Chondrocyte (in vitro differentiated cells): Measurements from ENCODE around the gene GABRR1. TPM values are rescaled to one million over a fixed set of nuclear protein-coding genes. Genes with fewer than 3 reads are reported as not detected.
A peak's percentile ranks its signal among the peaks of the same experiment; 100 is the strongest.

ENCODE experiments used
- DNase-seq: peaks from one replicate; pipeline ENCODE4 v3.0.0; 2021; ENCODE audit warnings: mixed read lengths, low spot score
- H3K27ac Mint-ChIP-seq: one replicate; pipeline ENCODE4 v1.8.0; 2021; ENCODE audit warnings: mild to moderate bottlenecking, moderate library complexity, mixed read lengths; ENCODE audit not compliant: unreplicated experiment
- H3K27me3 Mint-ChIP-seq: 2 replicates; pipeline ENCODE4 v1.8.0; 2021; ENCODE audit warnings: low read depth, mixed read lengths
- H3K36me3 Mint-ChIP-seq: 2 replicates; pipeline ENCODE4 v1.8.0; 2021; ENCODE audit warnings: low read depth, mixed read lengths
- H3K4me1 Mint-ChIP-seq: 2 replicates; pipeline ENCODE4 v1.8.0; 2021; ENCODE audit warnings: low read depth, mild to moderate bottlenecking, mixed read lengths
- H3K4me3 Mint-ChIP-seq: one replicate; pipeline ENCODE4 v1.8.0; 2021; ENCODE audit warnings: mild to moderate bottlenecking, moderate library complexity, mixed read lengths; ENCODE audit not compliant: unreplicated experiment
- H3K9me3 Mint-ChIP-seq: 2 replicates; pipeline ENCODE4 v1.8.0; 2021; ENCODE audit warnings: low read depth, mixed read lengths
- total RNA-seq: library from RNA; stranded (reverse); gene quantifications from 3 replicates; pipeline ENCODE4 v1.2.1, GENCODE V29; 2021
- TF ChIP-seq, protein P1 (sequence below): fragments of 200-600 bp; sonication (generic); IDR thresholded peaks from 2 replicates; pipeline ENCODE4 v1.5.0; 2021; ENCODE audit warnings: antibody characterized with exemption, mild to moderate bottlenecking, moderate library complexity

GABRR1 gene
- total RNA-seq, 1 donor from 2014 or later, result not detected

- Mint-ChIP-seq H3K4me3 (no peak overlapping the region), H3K27ac (peak overlapping the region; percentile 66), H3K9me3 (peaks cover 8% of the 10 kb centered on the region), H3K4me1 (peaks cover 26% of the 10 kb centered on the region), H3K36me3 (no peaks in the 10 kb centered on the region), H3K27me3 (no peaks in the 10 kb centered on the region)
- DNase-seq, result no peak
- TF ChIP-seq, protein P1, sequence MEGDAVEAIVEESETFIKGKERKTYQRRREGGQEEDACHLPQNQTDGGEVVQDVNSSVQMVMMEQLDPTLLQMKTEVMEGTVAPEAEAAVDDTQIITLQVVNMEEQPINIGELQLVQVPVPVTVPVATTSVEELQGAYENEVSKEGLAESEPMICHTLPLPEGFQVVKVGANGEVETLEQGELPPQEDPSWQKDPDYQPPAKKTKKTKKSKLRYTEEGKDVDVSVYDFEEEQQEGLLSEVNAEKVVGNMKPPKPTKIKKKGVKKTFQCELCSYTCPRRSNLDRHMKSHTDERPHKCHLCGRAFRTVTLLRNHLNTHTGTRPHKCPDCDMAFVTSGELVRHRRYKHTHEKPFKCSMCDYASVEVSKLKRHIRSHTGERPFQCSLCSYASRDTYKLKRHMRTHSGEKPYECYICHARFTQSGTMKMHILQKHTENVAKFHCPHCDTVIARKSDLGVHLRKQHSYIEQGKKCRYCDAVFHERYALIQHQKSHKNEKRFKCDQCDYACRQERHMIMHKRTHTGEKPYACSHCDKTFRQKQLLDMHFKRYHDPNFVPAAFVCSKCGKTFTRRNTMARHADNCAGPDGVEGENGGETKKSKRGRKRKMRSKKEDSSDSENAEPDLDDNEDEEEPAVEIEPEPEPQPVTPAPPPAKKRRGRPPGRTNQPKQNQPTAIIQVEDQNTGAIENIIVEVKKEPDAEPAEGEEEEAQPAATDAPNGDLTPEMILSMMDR, result no peak
Measured at GRCh38 chr6:89221971-89222711, 5.0 kb upstream of the GABRR1 start.

- no peak for DNase-seq
- H3K36me3 Mint-ChIP-seq, result no peaks in the 10 kb centered on the region
- H3K4me1 Mint-ChIP-seq, result peaks cover 26% of the 10 kb centered on the region
- peaks cover 8% of the 10 kb centered on the region for H3K9me3 Mint-ChIP-seq
- TF ChIP-seq, protein P1, result no peak
- H3K27ac Mint-ChIP-seq, result no peak overlapping the region
- peaks cover 1% of the 10 kb centered on the region for H3K27me3 Mint-ChIP-seq
- H3K4me3 Mint-ChIP-seq, result no peak overlapping the region
Measured at GRCh38 chr6:89221129-89221528, 4.0 kb upstream of the GABRR1 start.

GRCh38 chr6:89216411-89216810, 747 bp downstream of the GABRR1 start:
- no peak for DNase-seq
- Mint-ChIP-seq H3K9me3 (peaks cover 5% of the 10 kb centered on the region), H3K4me1 (peaks cover 12% of the 10 kb centered on the region), H3K4me3 (no peak overlapping the region), H3K27ac (no peak overlapping the region), H3K36me3 (no peaks in the 10 kb centered on the region), H3K27me3 (peaks cover 12% of the 10 kb centered on the region)
- TF ChIP-seq, protein P1, result no peak

GRCh38 chr6:89215391-89215790, 1.8 kb downstream of the GABRR1 start:
- Mint-ChIP-seq H3K4me1 (peaks cover 8% of the 10 kb centered on the region), H3K27ac (no peak overlapping the region), H3K4me3 (no peak overlapping the region), H3K27me3 (peaks cover 21% of the 10 kb centered on the region), H3K9me3 (peaks cover 5% of the 10 kb centered on the region), H3K36me3 (no peaks in the 10 kb centered on the region)
- TF ChIP-seq, protein P1, result no peak
- DNase-seq, result no peak

- no peak overlapping the region for H3K27ac Mint-ChIP-seq
- DNase-seq, result no peak
- H3K36me3 Mint-ChIP-seq, result no peaks in the 10 kb centered on the region
- TF ChIP-seq, protein P1, result no peak
- H3K9me3 Mint-ChIP-seq, result peaks cover 5% of the 10 kb centered on the region
- no peak overlapping the region for H3K4me3 Mint-ChIP-seq
- H3K4me1 Mint-ChIP-seq, result peaks cover 8% of the 10 kb centered on the region
- H3K27me3 Mint-ChIP-seq, result peaks cover 21% of the 10 kb centered on the region
Measured at GRCh38 chr6:89214197-89214596, 3.0 kb downstream of the GABRR1 start.
